HG03469 (cell line): ENCODE measurements around the gene MEST.
"Not testable (repeated sequence)": the region's sequence is repeated elsewhere in the genome, so short reads cannot be mapped to it uniquely, and the experiment has no call there.

Experiments
- ATAC-seq: cut with Tn5 transposase; IDR thresholded peaks from one replicate; pipeline ENCODE4 v1.9.1; 2021; ENCODE audit warnings: mild to moderate bottlenecking, moderate library complexity, moderate number of reproducible peaks; ENCODE audit not compliant: unreplicated experiment

The MEST gene

DNA sequence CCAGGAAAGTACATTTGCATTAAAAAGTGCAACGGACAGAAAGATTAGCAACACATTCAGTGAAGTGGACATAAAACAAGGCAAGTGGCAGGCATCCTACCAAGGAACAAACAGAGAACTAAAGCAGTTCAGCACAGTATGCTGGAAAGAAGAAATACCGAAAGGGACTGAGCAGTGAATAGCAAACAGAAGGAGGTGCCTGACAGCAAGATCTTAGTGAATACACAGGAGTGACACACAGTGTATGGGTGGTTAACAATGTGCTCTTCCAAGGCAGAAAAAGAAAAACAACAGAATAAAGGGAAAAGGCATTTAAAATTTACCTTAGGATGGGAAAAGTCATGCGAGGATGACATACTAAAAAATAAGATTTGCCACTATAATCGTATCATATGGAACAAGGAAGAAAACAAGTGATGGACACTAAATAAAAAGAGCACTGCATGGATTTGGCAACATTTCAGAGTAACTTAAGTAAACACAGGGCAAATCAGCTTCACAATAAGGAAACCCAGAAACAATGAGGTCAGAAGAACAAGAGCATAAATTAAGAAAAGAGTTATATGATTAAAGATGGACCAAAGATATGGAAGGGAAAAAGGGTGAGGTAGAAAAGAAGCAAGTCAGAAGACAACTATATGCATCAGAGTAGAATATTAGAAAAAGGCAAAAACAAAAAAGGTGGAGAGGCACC is 29.5 kb downstream of the MEST start:
- ATAC-seq = no peak

DNA sequence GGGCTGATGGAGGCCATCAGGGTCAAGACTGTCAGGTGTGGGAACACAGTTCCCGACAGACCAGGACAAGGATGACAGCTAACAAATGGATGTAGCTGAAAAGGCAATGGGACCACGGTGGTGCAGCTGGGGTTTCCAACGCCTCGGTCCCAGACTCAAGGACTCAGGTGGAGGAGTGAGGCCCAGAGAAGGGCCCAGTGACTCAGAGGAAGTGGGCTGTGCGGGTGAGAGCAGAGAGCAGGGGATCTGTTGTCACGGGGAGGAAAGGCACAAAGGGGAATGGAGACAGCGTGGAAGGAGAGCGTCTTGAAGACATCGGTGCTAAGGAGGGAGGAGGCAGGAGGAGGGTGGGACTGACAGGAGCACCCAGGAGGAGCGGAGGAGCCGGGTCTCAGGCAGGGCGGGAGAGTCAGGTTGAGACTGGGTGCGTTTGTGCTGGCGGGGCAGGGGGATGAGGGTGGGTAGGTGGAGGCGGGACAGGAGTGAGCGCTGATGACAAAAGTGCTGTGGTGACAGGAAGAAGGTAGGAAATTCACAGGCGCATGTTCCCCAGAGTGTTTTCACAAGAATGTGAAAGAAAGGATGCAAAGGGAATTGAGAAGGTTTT is 31.7 kb downstream of the MEST start:
- not testable (repeated sequence) for ATAC-seq

DNA sequence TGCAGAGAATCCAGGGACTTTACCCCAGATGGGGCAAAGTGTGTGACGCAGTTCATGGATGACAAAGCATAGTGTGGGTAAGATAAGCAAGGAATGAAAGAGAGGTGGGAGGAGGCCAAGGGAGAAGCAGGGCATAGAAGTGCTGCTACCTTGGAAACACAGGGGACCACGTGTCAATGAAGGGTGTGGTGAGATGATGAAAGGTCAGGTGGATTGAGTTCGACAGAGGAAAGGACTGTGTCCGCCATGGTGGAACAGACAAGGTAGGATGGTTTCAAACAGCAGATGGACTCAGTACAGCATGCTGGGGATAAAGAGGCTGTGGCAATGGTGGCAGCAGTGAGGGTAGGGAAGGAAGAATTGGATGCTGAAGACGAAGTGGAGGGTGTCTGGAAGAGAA is 32.7 kb downstream of the MEST start:
- no peak for ATAC-seq

DNA sequence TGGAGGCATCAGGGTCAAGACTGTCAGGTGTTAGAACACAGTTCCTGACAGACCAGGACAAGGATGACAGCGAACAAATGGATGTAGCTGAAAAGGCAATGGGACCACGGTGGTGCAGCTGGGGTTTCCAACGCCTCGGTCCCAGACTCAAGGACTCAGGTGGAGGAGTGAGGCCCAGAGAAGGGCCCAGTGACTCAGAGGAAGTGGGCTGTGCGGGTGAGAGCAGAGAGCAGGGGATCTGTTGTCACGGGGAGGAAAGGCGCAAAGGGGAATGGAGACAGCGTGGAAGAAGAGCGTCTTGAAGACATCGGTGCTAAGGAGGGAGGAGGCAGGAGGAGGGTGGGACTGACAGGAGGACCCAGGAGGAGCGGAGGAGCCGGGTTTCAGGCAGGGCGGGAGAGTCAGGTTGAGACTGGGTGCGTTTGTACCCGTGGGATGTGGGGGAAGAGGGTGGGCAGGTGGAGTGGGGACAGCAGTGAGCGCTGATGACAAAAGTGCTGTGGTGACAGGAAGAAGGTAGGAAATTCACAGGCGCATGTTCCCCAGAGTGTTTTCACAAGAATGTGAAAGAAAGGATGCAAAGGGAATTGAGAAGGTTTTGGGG is 36.0 kb downstream of the MEST start:
- ATAC-seq = not testable (repeated sequence)

DNA sequence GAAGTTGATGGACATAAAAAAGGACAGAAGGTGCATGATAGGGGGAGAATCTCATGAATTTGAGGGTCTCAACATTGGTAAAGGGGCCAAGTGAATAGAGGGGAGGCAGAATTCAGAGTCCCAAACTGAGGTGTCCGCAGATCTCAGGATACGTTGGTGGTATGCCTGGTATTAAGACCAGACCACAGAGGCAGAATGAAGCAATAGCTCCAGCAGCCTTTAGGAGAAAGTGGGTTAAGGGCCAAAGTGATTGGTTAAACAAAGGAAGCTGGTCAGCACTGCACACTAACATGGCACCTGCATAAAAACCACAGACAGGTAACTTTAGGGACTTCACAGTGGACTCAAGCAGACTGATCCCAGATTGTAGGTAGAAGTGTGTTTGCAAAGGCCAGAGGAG is 37.5 kb downstream of the MEST start:
- no peak for ATAC-seq

DNA sequence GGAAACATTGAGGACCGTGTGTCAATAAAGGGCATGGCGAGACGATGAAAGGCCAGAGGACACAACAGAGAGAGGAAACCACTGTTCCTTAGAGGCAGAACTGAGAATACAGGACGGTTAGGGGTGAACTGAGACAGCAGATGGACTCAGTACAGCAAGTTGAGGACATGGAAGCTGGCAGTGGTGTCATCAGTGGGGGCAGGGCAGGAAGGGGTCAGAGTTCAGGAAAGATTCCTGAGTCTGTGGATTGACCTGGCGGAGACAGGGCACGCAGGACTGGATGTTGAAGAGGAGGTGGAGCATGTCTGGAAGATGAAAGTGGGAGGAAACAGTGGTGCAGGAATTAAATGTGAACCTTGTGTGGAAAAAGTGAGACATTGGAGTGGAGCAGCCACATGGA is 46.0 kb downstream of the MEST start:
- ATAC-seq = not testable (repeated sequence)

DNA sequence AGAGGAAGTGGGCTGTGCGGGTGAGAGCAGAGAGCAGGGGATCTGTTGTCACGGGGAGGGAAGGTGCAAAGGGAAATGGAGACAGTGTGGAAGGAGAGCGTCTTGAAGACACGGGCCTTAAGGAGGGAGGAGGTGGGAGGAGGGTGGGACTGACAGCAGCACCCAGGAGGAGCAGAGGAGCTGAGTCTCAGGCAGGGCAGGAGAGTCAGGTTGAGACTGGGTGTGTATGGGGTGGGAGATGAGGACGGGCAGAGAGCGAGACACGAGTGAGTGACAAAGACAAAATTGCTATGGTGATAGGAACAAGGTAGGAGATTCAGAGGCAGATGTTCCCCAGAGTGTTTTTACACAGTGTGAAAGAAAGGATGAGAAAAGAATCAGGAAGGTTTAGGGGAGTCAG is 49.4 kb downstream of the MEST start:
- not testable (repeated sequence) for ATAC-seq

DNA sequence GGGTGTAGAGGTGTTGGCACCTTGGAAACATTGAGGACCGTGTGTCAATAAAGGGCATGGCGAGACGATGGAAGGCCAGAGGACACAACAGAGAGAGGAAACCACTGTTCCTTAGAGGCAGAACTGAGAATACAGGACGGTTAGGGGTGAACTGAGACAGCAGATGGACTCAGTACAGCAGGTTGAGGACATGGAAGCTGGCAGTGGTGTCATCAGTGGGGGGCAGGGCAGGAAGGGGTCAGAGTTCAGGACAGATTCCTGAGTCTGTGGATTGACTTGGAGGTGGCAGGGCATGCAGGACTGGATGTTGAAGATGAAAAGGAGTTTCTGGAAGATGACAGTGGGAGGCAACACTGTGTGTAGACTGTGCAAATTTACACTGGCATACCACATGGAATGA is 50.4 kb downstream of the MEST start:
- ATAC-seq = not testable (repeated sequence)

DNA sequence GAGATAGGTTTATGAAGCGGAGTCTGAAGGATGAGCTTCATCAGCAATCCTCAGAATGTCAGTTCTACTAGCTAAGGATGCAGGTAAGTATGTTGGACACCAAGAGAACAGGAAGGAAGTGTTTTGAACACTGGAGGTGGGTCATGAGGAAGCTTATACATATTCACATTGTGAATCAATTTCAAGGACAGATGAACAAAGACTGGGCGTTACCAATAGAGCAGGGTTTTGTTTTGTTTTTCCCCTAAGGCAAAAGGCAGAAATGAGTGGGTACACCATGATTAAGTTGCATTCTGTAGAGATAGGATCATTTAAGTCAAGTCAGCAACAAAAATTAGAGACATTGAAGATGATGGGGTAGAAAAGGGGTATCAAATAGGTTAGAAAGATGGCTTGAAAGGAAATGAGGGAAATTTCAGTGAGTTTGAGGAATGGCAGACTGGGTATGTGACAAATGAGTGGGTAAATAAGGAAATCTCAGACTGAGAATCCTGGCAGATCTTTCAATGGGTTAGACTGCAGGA is 51.7 kb downstream of the MEST start:
- no peak for ATAC-seq

DNA sequence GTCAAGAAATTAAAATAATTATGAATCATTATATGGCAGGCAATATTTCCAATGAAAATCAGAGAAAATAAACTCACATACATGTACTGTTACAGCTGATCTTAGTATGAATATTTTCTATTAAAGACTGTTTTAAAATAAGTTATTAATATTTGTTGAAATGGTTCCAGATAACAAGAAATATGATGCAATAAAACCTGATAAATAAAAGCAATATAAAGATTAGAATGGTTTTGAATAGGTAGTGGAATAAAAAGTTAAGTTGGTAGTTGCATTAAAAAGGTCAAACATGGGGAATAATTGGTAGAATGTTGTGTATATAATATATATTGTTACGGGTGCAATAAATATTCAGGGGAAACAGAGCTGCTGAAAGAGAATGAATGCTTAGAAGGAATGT is 52.5 kb downstream of the MEST start:
- ATAC-seq = no peak

DNA sequence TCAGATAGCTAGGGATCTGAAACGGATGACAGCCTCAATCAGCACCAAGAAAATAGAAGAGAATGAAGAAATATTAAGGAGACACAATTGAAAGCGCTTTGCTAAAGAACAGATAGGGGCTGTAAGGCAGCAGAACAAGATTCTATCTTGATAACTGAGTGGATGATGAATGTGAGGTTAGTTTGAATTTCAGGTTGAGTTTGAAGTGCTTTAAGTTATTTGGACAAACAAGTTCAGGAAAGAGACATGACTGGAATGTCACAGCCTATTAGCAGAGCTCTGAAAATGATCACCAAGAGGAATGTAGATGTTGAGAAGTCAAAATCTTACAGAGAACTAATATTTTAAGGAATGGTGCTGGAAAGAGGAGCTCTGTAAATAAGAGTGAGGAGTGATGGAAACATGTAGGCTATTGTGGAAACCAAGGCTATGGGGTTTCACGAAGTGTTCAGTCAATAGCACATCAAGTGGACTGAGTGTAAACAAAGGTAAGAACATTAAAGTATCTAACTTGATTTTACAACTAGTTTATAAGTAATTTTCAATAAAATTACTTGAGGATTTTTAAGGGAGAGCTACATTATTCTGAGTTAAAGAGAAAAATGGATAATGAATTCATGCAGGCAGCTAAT is 61.6 kb downstream of the MEST start:
- ATAC-seq = no peak

DNA sequence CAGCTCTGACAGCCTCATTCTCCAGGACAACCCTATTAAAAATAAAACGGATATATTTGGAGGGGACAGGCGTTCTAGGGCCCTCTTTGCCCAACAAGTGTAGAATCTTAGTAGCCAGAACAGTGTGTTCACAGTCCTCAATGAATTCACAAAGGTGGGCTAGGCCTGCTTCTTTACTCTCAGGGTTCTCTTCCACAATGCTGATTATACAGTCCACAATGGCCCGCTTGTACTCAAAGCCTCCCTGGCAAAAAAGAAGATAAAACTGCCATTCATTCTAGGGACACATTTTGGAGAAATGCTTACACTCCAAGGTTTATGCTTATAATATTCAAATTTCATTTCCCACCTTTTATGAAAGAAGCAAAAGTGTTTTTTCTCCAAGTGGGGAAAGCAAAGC is 62.6 kb downstream of the MEST start:
- no peak for ATAC-seq
